ENCODE data around the gene ENPP7.

GRCh38 chr17:79777120-79777893, 46.6 kb downstream of the ENPP7 start:
- TF ChIP-seq, protein P1, sequence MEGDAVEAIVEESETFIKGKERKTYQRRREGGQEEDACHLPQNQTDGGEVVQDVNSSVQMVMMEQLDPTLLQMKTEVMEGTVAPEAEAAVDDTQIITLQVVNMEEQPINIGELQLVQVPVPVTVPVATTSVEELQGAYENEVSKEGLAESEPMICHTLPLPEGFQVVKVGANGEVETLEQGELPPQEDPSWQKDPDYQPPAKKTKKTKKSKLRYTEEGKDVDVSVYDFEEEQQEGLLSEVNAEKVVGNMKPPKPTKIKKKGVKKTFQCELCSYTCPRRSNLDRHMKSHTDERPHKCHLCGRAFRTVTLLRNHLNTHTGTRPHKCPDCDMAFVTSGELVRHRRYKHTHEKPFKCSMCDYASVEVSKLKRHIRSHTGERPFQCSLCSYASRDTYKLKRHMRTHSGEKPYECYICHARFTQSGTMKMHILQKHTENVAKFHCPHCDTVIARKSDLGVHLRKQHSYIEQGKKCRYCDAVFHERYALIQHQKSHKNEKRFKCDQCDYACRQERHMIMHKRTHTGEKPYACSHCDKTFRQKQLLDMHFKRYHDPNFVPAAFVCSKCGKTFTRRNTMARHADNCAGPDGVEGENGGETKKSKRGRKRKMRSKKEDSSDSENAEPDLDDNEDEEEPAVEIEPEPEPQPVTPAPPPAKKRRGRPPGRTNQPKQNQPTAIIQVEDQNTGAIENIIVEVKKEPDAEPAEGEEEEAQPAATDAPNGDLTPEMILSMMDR (IDR thresholded peaks at IDR 0.05; ENCODE audit: low read length): peak; percentile 15; the same call in 1 of the 2 replicates
- TF ChIP-seq EZH2 (optimal IDR thresholded peaks at IDR 0.05; ENCODE audit: low read depth, low read length): no peak
